ENCODE results near the gene WDR83. TPM values are rescaled to one million over a fixed set of nuclear protein-coding genes. Genes with fewer than 3 reads are reported as not detected.

Gene WDR83
- total and polyA plus RNA-seq, 2 of the 8 experiments (the other 6 are each of a cell fraction or from before 2014, with no cell fraction given): 12.6 to 15.3 TPM

GRCh38 chr19:12648088-12648487 lies 18.5 kb upstream of the WDR83 start:
- H3K23me2 ChIP-seq (ENCODE audit: low read depth, low read length): no peaks in the 10 kb centered on the region
- H2AK5ac ChIP-seq (ENCODE audit: low read depth, low read length): no peak overlapping the region
- FAIRE-seq: no peak
- H4K5ac ChIP-seq (ENCODE audit: insufficient read length, low read depth, low read length): no peak overlapping the region
- H4K91ac ChIP-seq (replicated peaks; ENCODE audit: insufficient read length, low read length): no peak overlapping the region
- H3K9me3 ChIP-seq (ENCODE audit: insufficient read depth in 2 of 2, low read depth in 1 of 2, low read length in 1 of 2): peaks cover 0 to 4% of the 10 kb centered on the region in 2 experiments; a peak in 1 of 4 replicates
- no peak overlapping the region for H3K4ac ChIP-seq (replicated peaks; ENCODE audit: insufficient read length, low read depth, low read length)
- no peak overlapping the region for H2BK12ac ChIP-seq (ENCODE audit: low read depth, low read length)
- H3K4me1 ChIP-seq (replicated peaks in 1 of 4; ENCODE audit: control insufficient read depth in 3 of 4, insufficient read depth in 4 of 4, low read length in 3 of 4): no peaks in the 10 kb centered on the region
- H3K4me3 ChIP-seq (ENCODE audit: extremely low read depth in 1 of 4, insufficient read depth in 2 of 4, low read depth in 3 of 4, low read length in 4 of 4): peak overlapping the region in 1 of 4 experiments; percentile 40; a peak in 2 of 8 replicates
- no peak overlapping the region for H2BK20ac ChIP-seq (ENCODE audit: low read length)
- no peak overlapping the region for H3K27ac ChIP-seq (ENCODE audit: low read depth, low read length)
- peak overlapping the region; percentile 11; the same call in 1 of the 2 replicates for H4K8ac ChIP-seq (ENCODE audit: extremely low read depth, insufficient read depth, low read length)
- no peak overlapping the region for H3K14ac ChIP-seq (ENCODE audit: insufficient read length)
- CTCF ChIA-PET (ENCODE audit: partially characterized antibody): interaction anchor here (1.0 to 1.6 kb wide), 3 partner anchors 15 to 95 kb away, joined by 3 to 8 read pairs (median 4); no protein-coding TSS in a partner anchor
- no peaks in the 10 kb centered on the region for H4K20me1 ChIP-seq (replicated peaks in 1 of 2; ENCODE audit: control insufficient read depth in 1 of 2, insufficient read depth in 2 of 2, low read length in 2 of 2)
- POLR2A ChIA-PET (ENCODE audit: partially characterized antibody): interaction anchor here (0.8 to 2.5 kb wide), 2 partner anchors 28 to 33 kb away, joined by 3 to 9 read pairs; partner anchors contain the start of gene DHPS
- 0 out of 4 replicates have a peak overlapping the region, but pooled peaks of 1 of the 2 experiments have one; percentile 15 for H3K4me2 ChIP-seq (ENCODE audit: insufficient read depth in 1 of 2, low read depth in 2 of 2, low read length in 2 of 2)
- no peak overlapping the region for H3K9ac ChIP-seq (replicated peaks in 1 of 4; ENCODE audit: extremely low read depth in 1 of 4, low read depth in 3 of 4, low read length in 3 of 4)
- peaks cover 0 to 4% (median 0%) of the 10 kb centered on the region in 4 experiments; a peak in 2 of 8 replicates for H3K36me3 ChIP-seq (ENCODE audit: control insufficient read depth in 2 of 4, insufficient read depth in 4 of 4, low read length in 3 of 4)
- no peaks in the 10 kb centered on the region for H3K27me3 ChIP-seq (replicated peaks in 1 of 4; ENCODE audit: control insufficient read depth in 3 of 4, extremely low read depth in 1 of 4, insufficient read depth in 3 of 4, low read length in 3 of 4)
- no peak for DNase-seq (ENCODE audit: low read depth in 1 of 2, low spot score in 2 of 2)
- no peak overlapping the region for H2BK15ac ChIP-seq (ENCODE audit: low read length)
- H2AFZ ChIP-seq (ENCODE audit: low read length): no peak overlapping the region
- no peaks in the 10 kb centered on the region for H3K79me1 ChIP-seq (ENCODE audit: low read depth, low read length)
- H3K56ac ChIP-seq (replicated peaks; ENCODE audit: insufficient read length, low read depth, low read length): no peak overlapping the region
- WGBS, 2 experiments (ENCODE audit: extremely low coverage in 1 of 2, insufficient coverage in 1 of 2, insufficient read length in 1 of 2, insufficient replicate concordance in 2 of 2, low coverage in 1 of 2, low lambda C conversion rate in 2 of 2, missing lambda C conversion rate in 1 of 2): 66% methylated on average over 21 of the region's 29 CpGs; no CpG with 5 or more reads in 1 of the 2 experiments
- H2BK5ac ChIP-seq (ENCODE audit: low read depth, low read length): no peak overlapping the region
- H2BK120ac ChIP-seq (replicated peaks; ENCODE audit: low read depth, low read length): no peak overlapping the region
- no peaks in the 10 kb centered on the region for H3K79me2 ChIP-seq (ENCODE audit: control insufficient read depth in 1 of 2, insufficient read depth in 2 of 2, low read length in 2 of 2)
- TF ChIP-seq TAF1 (IDR thresholded peaks at IDR 0.05; ENCODE audit: low read depth, low read length) (no peak), RAD21 (IDR thresholded peaks at IDR 0.05 in 1 of 2, conservative IDR thresholded peaks at IDR 0.05 in 1 of 2; ENCODE audit: low read depth in 2 of 2, low read length in 2 of 2) (peak in 1 of 2 experiments; percentile 41; a peak in 1 of 4 replicates), SIX5 (IDR thresholded peaks at IDR 0.05; ENCODE audit: low read depth, low read length) (no peak), CTCF (IDR thresholded peaks at IDR 0.05; ENCODE audit: control extremely low read depth in 1 of 3, insufficient read depth in 1 of 3, low read depth in 1 of 3, low read length in 3 of 3) (peak; percentile 48 to 64 (median 54))
- H3K18ac ChIP-seq (ENCODE audit: extremely low read depth, low read length): no peak overlapping the region
- H3K23ac ChIP-seq (ENCODE audit: insufficient read length): no peak overlapping the region

Measured in H1 (cell line).